ENCODE results near the gene GCLC.

Gene GCLC

GRCh38 chr6:53451165-53451564 lies 93.7 kb downstream of the GCLC start:
- no peak for DNase-seq

- DNase-seq: no peak
Measured at GRCh38 chr6:53447865-53448264, 97.0 kb downstream of the GCLC start.
